ENCODE data around the gene PBLD.

Gene PBLD

DNA sequence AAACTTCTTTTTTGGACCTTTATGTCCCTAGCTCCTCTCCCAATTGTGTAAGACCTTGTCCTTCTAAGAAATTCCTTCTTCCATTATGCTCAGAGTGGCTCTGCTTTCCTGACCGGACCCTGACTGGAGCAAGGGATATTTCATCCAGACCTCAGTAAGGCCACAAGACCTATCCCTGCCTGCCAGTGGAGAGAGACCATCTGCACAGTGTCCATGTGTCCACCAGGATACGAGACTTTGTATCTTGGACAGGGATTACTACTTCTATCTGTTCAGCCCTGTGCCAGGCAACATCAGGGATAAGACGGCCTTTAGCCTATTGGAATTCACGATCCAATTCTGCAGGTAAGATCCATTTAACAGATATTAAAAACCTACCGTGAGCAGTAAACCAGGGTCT, 93.7 kb downstream of the PBLD start:
- in situ Hi-C loops (cut with MboI; ENCODE audit: low sequenced_read_pairs): no loop called here

DNA sequence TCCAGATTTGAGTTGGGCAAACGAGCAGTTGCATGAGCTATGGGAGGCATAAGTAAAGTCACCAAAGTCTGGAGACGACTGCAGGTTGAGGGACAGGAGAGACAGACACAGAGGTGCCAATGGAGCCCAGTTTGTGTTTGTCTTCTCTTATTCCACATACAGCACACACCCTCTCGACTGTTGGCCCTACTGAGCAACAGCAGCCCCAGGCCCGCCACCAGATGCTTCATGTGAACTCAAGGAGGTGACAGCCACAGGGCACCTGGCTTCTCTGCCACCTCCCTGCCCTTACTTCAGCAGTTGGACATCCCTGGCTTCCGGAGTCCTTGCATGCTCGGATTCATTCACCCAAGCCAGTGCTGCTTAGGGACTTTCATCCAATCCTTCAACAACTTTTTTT, 94.4 kb downstream of the PBLD start:
- in situ Hi-C loops (cut with MboI; ENCODE audit: low sequenced_read_pairs): no loop called here

DNA sequence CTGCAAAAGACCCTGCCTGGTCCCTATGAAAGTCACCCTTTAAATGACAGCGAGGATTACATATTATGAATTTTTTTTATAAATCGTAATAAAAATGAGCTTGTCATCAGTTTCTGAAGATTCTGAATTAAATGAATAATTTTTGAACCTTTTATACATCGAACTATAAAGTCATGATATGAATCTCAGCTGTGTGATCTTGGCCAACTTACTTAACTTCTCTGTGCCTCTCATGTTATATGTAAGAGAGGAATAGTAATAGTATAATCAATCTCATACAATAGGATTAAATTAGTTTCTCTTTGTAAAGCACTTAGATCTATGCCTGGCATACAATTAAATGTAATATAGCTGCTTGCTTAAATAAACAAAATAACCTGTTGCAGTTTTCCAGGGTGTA, 95.6 kb downstream of the PBLD start:
- in situ Hi-C loops (cut with MboI; ENCODE audit: low sequenced_read_pairs): no loop called here

DNA sequence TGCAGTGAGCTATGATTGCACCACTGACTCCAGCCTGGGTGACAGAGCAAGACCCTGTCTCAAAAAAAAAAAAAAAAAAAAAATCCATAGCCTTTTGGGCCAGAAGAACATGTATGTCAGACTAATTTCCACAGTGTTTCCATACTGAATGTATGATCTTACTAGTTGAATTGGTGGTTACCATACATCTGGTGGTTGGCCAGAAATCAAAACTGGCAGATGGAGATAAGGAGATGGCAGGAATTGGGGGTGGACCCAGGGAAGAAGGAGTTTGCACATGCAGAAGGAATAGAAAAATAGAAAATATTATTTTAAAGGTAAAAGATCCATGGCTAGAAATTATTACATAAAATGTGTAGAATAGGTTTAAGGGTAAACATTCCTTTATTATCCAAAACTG, 97.1 kb downstream of the PBLD start:
- in situ Hi-C loops (cut with MboI; ENCODE audit: low sequenced_read_pairs): no loop called here

DNA sequence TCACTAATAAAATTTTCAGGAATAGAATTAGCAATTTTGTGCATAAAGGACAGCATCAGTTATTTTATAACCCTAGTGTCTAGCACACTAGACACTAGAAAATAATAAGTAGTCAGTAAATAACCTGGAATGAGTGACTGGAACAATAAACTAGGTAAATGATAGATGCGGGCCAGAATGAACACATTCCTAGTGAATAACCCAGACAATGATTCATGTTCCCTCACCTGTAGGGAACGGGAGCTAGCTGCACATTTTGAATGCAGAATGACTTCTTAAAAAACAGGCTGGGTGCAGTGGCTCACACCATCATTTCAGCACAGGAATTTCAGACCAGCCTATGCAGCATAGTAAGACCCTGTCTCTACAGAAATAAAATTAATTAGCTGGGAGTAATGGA, 97.6 kb downstream of the PBLD start:
- in situ Hi-C loops (cut with MboI; ENCODE audit: low sequenced_read_pairs): no loop called here

DNA sequence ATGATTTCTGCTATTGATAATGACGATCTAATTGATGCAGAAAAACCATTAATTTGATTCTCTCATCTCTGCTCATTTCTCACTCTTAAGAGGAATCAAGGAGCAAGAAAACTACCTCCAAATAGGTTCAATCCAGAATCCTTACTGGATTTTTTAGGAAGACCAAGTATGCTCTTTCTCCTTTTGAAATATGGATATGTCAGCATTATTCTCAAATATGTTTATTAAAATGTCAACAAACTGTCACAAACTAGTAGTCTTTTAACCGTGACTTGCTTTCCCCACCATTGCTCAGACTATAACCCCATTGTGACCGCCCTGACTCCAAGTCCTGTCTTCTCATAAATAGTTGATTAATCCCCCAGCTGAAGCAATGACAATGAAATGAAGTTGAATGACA, 99.7 kb downstream of the PBLD start:
- in situ Hi-C loops (cut with MboI; ENCODE audit: low sequenced_read_pairs): no loop called here

Data from HL-60/S4 treated with retinoic acid at 250 ng/mL for 4 days and 3 days (cell line).